ENCODE measurements around the gene CABYR.

The CABYR gene

GRCh38 chr18:24114924-24115549 lies 23.8 kb upstream of the CABYR start:
- Histone ChIP-seq H3K4me3 (ENCODE audit: low read length) (no peak overlapping the region), H3K4me1 (ENCODE audit: low read length) (no peaks in the 10 kb centered on the region), H3F3A (ENCODE audit: insufficient read depth, low read length) (no peaks in the 10 kb centered on the region), H3K9ac (ENCODE audit: low read length) (no peak overlapping the region), H3K9me3 (replicated peaks; ENCODE audit: insufficient read depth, low read length) (no peaks in the 10 kb centered on the region), H3K36me3 (replicated peaks; ENCODE audit: insufficient read depth, low read length) (no peaks in the 10 kb centered on the region), H4K20me1 (ENCODE audit: insufficient read depth, low read length) (no peaks in the 10 kb centered on the region), H3K27ac (ENCODE audit: low read length) (no peak overlapping the region), H2AFZ (ENCODE audit: low read length) (no peak overlapping the region), H3K9me2 (replicated peaks; ENCODE audit: insufficient read depth, low read length) (no peaks in the 10 kb centered on the region), H3K27me3 (replicated peaks; ENCODE audit: insufficient read depth, low read length) (no peaks in the 10 kb centered on the region), H3K79me2 (ENCODE audit: low read length) (no peaks in the 10 kb centered on the region), H3K4me2 (ENCODE audit: low read depth, low read length) (no peak overlapping the region)
- no peak for TF ChIP-seq EZH2phosphoT487 (IDR thresholded peaks at IDR 0.05; ENCODE audit: low read length)
- TF ChIP-seq CTCF (IDR thresholded peaks at IDR 0.05; ENCODE audit: low read length), result no peak
- TF ChIP-seq EZH2 (optimal IDR thresholded peaks at IDR 0.05; ENCODE audit: low read depth, low read length), result no peak
- DNase-seq, result no peak

- no peaks in the 10 kb centered on the region for H3K79me2 ChIP-seq (ENCODE audit: low read length)
- TF ChIP-seq EZH2phosphoT487 (IDR thresholded peaks at IDR 0.05; ENCODE audit: low read length) (no peak), CTCF (IDR thresholded peaks at IDR 0.05; ENCODE audit: low read length) (no peak), EZH2 (optimal IDR thresholded peaks at IDR 0.05; ENCODE audit: low read depth, low read length) (no peak)
- H3K36me3 ChIP-seq (replicated peaks; ENCODE audit: insufficient read depth, low read length), result no peaks in the 10 kb centered on the region
- no peak overlapping the region for H3K4me3 ChIP-seq (ENCODE audit: low read length)
- no peaks in the 10 kb centered on the region for H3K27me3 ChIP-seq (replicated peaks; ENCODE audit: insufficient read depth, low read length)
- no peaks in the 10 kb centered on the region for H3K9me3 ChIP-seq (replicated peaks; ENCODE audit: insufficient read depth, low read length)
- no peaks in the 10 kb centered on the region for H3F3A ChIP-seq (ENCODE audit: insufficient read depth, low read length)
- H3K4me2 ChIP-seq (ENCODE audit: low read depth, low read length), result no peak overlapping the region
- H3K9ac ChIP-seq (ENCODE audit: low read length), result no peak overlapping the region
- H3K9me2 ChIP-seq (replicated peaks; ENCODE audit: insufficient read depth, low read length), result no peaks in the 10 kb centered on the region
- H2AFZ ChIP-seq (ENCODE audit: low read length), result no peak overlapping the region
- no peak for DNase-seq
- no peaks in the 10 kb centered on the region for H4K20me1 ChIP-seq (ENCODE audit: insufficient read depth, low read length)
- H3K27ac ChIP-seq (ENCODE audit: low read length), result no peak overlapping the region
- H3K4me1 ChIP-seq (ENCODE audit: low read length), result no peaks in the 10 kb centered on the region
Observed at GRCh38 chr18:24115628-24116027, 23.2 kb upstream of the CABYR start.

- Histone ChIP-seq H3F3A (ENCODE audit: insufficient read depth, low read length) (no peaks in the 10 kb centered on the region), H3K4me1 (ENCODE audit: low read length) (no peaks in the 10 kb centered on the region), H4K20me1 (ENCODE audit: insufficient read depth, low read length) (no peaks in the 10 kb centered on the region), H3K4me3 (ENCODE audit: low read length) (no peak overlapping the region), H3K9ac (ENCODE audit: low read length) (no peak overlapping the region), H3K36me3 (replicated peaks; ENCODE audit: insufficient read depth, low read length) (no peaks in the 10 kb centered on the region), H3K9me3 (replicated peaks; ENCODE audit: insufficient read depth, low read length) (no peaks in the 10 kb centered on the region), H3K79me2 (ENCODE audit: low read length) (no peaks in the 10 kb centered on the region), H3K27me3 (replicated peaks; ENCODE audit: insufficient read depth, low read length) (no peaks in the 10 kb centered on the region), H3K27ac (ENCODE audit: low read length) (no peak overlapping the region), H3K4me2 (ENCODE audit: low read depth, low read length) (no peak overlapping the region), H3K9me2 (replicated peaks; ENCODE audit: insufficient read depth, low read length) (no peaks in the 10 kb centered on the region), H2AFZ (ENCODE audit: low read length) (no peak overlapping the region)
- TF ChIP-seq CTCF (IDR thresholded peaks at IDR 0.05; ENCODE audit: low read length) (peak; percentile 81), EZH2 (optimal IDR thresholded peaks at IDR 0.05; ENCODE audit: low read depth, low read length) (no peak)
- DNase-seq, result peak; percentile 82
Observed at GRCh38 chr18:24118750-24119577, 19.9 kb upstream of the CABYR start.

Data from MM.1S (cell line).